ENCODE data around the gene TBCD. TPM values are rescaled to one million over a fixed set of nuclear protein-coding genes. Genes with fewer than 3 reads are reported as not detected.
A peak's percentile ranks its signal among the peaks of the same experiment; 100 is the strongest.

Gene TBCD
- polyA plus RNA-seq, 2 donors = 54.4 to 62.8 TPM

GRCh38 chr17:82729479-82730260 lies 22.2 kb upstream of the TBCD start:
- 87% methylated on average over 48 of the region's 48 CpGs for WGBS, 2 donors
- no peaks in the 10 kb centered on the region for H3K27me3 ChIP-seq (ENCODE audit: control insufficient read depth in 1 of 2, insufficient read depth in 2 of 2, low read length in 2 of 2)
- H3K4me3 ChIP-seq (ENCODE audit: low read depth in 1 of 2, low read length in 2 of 2) = no peak overlapping the region
- H3K9me3 ChIP-seq (ENCODE audit: control insufficient read depth in 2 of 2, insufficient read depth in 1 of 2, low read depth in 1 of 2, low read length in 1 of 2) = peaks cover 0 to 8% of the 10 kb centered on the region in 2 donors
- no peaks in the 10 kb centered on the region for H3K4me1 ChIP-seq (ENCODE audit: control insufficient read depth in 2 of 2, insufficient read depth in 2 of 2, low read length in 1 of 2)
- peaks cover 8 to 20% of the 10 kb centered on the region in 2 donors for H3K36me3 ChIP-seq (ENCODE audit: control insufficient read depth in 2 of 2, insufficient read depth in 2 of 2, low read length in 1 of 2)
- no peak overlapping the region for H3K27ac ChIP-seq (ENCODE audit: low read depth in 2 of 2, low read length in 1 of 2)

DNA sequence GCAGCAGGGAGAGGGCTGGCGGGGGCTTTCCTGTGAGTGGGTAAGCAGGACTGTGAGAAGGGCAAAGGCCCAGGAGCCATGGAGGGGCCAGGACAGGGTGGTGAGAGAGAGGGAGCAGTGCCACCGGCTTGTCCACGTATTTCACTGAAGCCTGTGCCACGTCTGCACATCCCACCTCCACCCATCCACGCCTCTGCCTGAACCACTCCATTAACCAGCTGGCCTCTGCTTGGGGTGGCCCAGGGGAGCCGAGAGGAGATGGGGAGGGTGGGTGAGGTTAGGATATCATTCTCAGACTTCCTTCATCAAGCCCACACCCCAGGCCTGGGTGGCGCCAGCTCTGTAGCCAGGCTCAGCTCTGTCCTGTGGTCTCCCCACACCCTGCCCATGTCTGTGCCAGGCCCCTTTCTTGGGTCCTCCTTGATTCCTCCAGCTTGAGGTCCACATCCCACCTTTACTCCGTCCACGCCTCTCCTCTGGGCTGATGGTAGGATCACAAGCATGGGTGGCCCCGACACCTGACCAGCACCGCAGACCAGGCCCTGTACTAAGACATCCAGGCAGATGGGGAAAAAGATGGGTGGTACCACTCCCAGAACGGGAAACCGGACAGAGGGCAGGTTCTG lies 19.6 kb upstream of the TBCD start:
- 92 to 94% methylated on average over 13 of the region's 13 CpGs for WGBS, 2 donors
- Histone ChIP-seq H3K4me1 (ENCODE audit: control insufficient read depth in 2 of 2, insufficient read depth in 2 of 2, low read length in 1 of 2) (peaks cover 0 to 4% of the 10 kb centered on the region in 2 donors), H3K36me3 (ENCODE audit: control insufficient read depth in 2 of 2, insufficient read depth in 2 of 2, low read length in 1 of 2) (peaks cover 0 to 12% of the 10 kb centered on the region in 2 donors), H3K27me3 (ENCODE audit: control insufficient read depth in 1 of 2, insufficient read depth in 2 of 2, low read length in 2 of 2) (no peaks in the 10 kb centered on the region), H3K27ac (ENCODE audit: low read depth in 2 of 2, low read length in 1 of 2) (no peak overlapping the region), H3K9me3 (ENCODE audit: control insufficient read depth in 2 of 2, insufficient read depth in 1 of 2, low read depth in 1 of 2, low read length in 1 of 2) (peaks cover 0 to 8% of the 10 kb centered on the region in 2 donors), H3K4me3 (ENCODE audit: low read depth in 1 of 2, low read length in 2 of 2) (no peak overlapping the region)

DNA sequence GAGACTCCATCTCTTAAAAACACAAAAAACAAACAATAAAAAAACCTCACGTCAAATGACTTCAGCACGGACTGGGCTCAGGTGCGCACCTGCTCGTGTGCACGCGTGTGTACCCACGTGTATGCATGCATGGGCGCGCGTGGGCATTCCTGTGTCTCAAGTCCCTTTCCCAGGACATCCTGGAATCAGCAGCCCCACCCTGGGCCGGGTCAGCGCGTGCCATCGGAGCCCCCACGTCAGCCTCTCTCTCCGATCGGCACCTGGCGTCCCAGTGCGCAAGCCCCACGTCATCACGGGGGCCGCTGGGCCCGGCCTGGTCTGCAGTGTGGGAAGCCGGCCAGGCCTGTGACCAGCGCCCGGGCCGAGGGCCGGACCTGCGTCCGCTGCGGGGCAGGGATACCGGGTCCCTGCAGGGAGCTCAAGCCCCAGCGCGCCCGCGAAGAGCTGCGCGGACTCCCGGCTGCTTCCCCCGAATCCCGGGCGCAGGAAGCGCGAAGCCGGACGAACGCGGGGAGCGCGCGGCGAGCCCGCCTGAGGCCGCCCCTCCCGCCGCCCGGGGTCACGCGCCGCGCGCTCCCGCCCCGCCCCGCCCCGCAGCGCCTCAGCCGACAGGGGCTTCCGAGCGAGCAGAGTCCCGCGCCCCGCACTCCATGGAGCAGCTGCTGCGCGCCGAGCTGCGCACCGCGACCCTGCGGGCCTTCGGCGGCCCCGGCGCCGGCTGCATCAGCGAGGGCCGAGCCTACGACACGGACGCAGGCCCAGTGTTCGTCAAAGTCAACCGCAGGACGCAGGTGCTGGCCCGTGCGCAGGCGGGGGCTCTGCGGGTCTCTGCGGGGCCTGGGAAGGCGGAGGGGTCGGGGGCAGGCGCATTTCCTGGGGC lies 16.6 kb upstream of the TBCD start, which contains the start of gene FN3K:
TSS of gene FN3K (plus strand) at position 629 of the 880 bp plus-strand sequence. CDS start at position 651, 22 bp downstream.
- peak within 1 kb of the TSS; percentile 66 to 79 for H3K4me3 ChIP-seq (ENCODE audit: low read depth in 1 of 2, low read length in 2 of 2)
- no peaks in the 10 kb centered on the region for H3K27me3 ChIP-seq (ENCODE audit: control insufficient read depth in 1 of 2, insufficient read depth in 2 of 2, low read length in 2 of 2)
- WGBS, 2 donors = 4 to 6% methylated on average over 57 to 101 of the region's 101 CpGs
- no peaks in the 10 kb centered on the region for H3K36me3 ChIP-seq (ENCODE audit: control insufficient read depth in 2 of 2, insufficient read depth in 2 of 2, low read length in 1 of 2)
- peaks cover 0 to 8% of the 10 kb centered on the region in 2 donors for H3K9me3 ChIP-seq (ENCODE audit: control insufficient read depth in 2 of 2, insufficient read depth in 1 of 2, low read depth in 1 of 2, low read length in 1 of 2)
- peaks cover 0 to 4% of the 10 kb centered on the region in 2 donors for H3K4me1 ChIP-seq (ENCODE audit: control insufficient read depth in 2 of 2, insufficient read depth in 2 of 2, low read length in 1 of 2)
- peak within 1 kb of the TSS; percentile 51 to 52 for H3K27ac ChIP-seq (ENCODE audit: low read depth in 2 of 2, low read length in 1 of 2)

DNA sequence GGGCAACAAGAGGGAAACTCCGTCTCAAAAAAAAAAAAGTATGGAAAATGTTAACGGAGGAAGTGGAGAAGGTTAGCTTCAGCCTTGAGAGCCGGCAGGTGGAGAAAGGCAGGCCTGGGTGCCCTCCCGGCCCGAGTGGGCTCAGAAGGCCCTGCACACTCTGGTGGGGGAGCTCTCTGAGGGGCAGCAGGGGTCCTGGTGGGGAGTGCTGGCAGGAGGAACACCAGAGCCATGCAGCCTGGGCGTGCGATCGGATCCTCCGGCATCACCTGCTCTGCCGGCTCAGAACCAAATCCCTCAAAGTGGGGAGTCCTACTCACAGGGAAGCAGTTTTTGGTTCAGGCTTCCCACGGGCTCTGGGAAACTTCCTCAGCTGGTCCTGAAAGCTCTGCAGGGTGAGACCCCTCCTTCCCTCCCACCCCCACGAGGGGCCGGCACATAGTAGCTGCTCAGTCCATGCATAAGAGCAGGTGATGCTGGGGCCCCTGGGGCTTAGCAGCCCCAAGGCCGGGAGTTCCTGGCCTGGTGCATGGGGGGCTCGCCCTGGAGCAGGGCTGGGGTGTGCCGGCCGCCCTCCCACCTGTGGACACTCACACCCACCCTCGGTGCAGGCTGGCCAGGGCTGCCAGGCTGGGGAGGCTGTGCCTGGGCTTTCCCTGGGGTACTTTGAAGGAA lies 15.2 kb upstream of the TBCD start:
- Histone ChIP-seq H3K36me3 (ENCODE audit: control insufficient read depth in 2 of 2, insufficient read depth in 2 of 2, low read length in 1 of 2) (peaks cover 0 to 7% of the 10 kb centered on the region in 2 donors), H3K9me3 (ENCODE audit: control insufficient read depth in 2 of 2, insufficient read depth in 1 of 2, low read depth in 1 of 2, low read length in 1 of 2) (peaks cover 0 to 15% of the 10 kb centered on the region in 2 donors), H3K27ac (ENCODE audit: low read depth in 2 of 2, low read length in 1 of 2) (no peak overlapping the region), H3K4me1 (ENCODE audit: control insufficient read depth in 2 of 2, insufficient read depth in 2 of 2, low read length in 1 of 2) (peaks cover 0 to 4% of the 10 kb centered on the region in 2 donors), H3K4me3 (ENCODE audit: low read depth in 1 of 2, low read length in 2 of 2) (no peak overlapping the region), H3K27me3 (ENCODE audit: control insufficient read depth in 1 of 2, insufficient read depth in 2 of 2, low read length in 2 of 2) (no peaks in the 10 kb centered on the region)
- WGBS, 2 donors = 88 to 90% methylated on average over 17 to 18 of the region's 18 CpGs

GRCh38 chr17:82737967-82738877 lies 13.6 kb upstream of the TBCD start:
- no peak overlapping the region for H3K4me3 ChIP-seq (ENCODE audit: low read depth in 1 of 2, low read length in 2 of 2)
- H3K4me1 ChIP-seq (ENCODE audit: control insufficient read depth in 2 of 2, insufficient read depth in 2 of 2, low read length in 1 of 2) = peaks cover 0 to 4% of the 10 kb centered on the region in 2 donors
- WGBS, 2 donors = 75 to 82% methylated on average over 26 of the region's 26 CpGs
- H3K27me3 ChIP-seq (ENCODE audit: control insufficient read depth in 1 of 2, insufficient read depth in 2 of 2, low read length in 2 of 2) = no peaks in the 10 kb centered on the region
- H3K9me3 ChIP-seq (ENCODE audit: control insufficient read depth in 2 of 2, insufficient read depth in 1 of 2, low read depth in 1 of 2, low read length in 1 of 2) = peaks cover 0 to 9% of the 10 kb centered on the region in 2 donors
- H3K27ac ChIP-seq (ENCODE audit: low read depth in 2 of 2, low read length in 1 of 2) = no peak overlapping the region
- H3K36me3 ChIP-seq (ENCODE audit: control insufficient read depth in 2 of 2, insufficient read depth in 2 of 2, low read length in 1 of 2) = peaks cover 0 to 8% of the 10 kb centered on the region in 2 donors

DNA sequence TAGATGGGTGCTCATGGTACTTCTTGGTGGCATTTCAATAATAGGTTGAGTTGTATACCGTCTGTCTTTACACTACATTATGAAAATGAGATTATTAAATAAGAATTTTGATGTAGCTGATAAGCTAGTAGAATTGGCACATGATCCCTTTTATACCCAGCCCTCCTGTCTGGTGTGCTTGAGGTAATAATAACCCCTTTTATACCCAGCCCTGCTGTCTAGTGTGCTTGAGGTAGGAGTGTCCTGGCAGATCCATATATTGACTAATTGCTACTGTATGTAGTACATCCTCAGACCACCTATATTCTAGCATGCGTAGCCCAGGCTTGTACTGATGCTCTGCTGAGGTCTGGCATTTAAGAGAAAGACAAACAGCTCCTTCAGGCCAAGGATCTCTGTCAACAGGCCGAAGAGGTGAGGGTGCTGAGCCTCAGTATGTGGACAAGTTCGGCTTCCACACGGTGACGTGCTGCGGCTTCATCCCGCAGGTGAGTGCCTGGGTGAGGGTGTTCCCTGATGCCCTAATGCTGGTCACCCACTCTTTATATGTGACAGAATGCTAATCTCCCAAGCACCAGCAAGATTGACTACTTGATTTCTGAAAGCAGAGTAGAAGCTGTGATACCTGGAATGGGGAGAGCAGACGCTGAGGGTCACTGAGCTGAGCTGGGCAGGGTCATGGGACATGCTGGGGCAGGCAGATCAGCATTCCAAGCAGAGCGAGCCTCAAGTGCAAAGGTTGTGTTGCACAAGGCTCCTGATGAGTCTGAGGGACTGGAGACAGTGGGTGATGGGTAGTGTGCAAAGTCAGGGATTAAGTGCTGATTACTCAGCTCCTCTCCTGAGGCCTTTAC lies 10.7 kb upstream of the TBCD start:
- Histone ChIP-seq H3K9me3 (ENCODE audit: control insufficient read depth in 2 of 2, insufficient read depth in 1 of 2, low read depth in 1 of 2, low read length in 1 of 2) (peaks cover 0 to 6% of the 10 kb centered on the region in 2 donors), H3K27ac (ENCODE audit: low read depth in 2 of 2, low read length in 1 of 2) (no peak overlapping the region), H3K27me3 (ENCODE audit: control insufficient read depth in 1 of 2, insufficient read depth in 2 of 2, low read length in 2 of 2) (no peaks in the 10 kb centered on the region), H3K4me3 (ENCODE audit: low read depth in 1 of 2, low read length in 2 of 2) (no peak overlapping the region), H3K36me3 (ENCODE audit: control insufficient read depth in 2 of 2, insufficient read depth in 2 of 2, low read length in 1 of 2) (peaks cover 0 to 12% of the 10 kb centered on the region in 2 donors), H3K4me1 (ENCODE audit: control insufficient read depth in 2 of 2, insufficient read depth in 2 of 2, low read length in 1 of 2) (no peaks in the 10 kb centered on the region)
- WGBS, 2 donors = 90 to 96% methylated on average over 10 of the region's 10 CpGs

DNA sequence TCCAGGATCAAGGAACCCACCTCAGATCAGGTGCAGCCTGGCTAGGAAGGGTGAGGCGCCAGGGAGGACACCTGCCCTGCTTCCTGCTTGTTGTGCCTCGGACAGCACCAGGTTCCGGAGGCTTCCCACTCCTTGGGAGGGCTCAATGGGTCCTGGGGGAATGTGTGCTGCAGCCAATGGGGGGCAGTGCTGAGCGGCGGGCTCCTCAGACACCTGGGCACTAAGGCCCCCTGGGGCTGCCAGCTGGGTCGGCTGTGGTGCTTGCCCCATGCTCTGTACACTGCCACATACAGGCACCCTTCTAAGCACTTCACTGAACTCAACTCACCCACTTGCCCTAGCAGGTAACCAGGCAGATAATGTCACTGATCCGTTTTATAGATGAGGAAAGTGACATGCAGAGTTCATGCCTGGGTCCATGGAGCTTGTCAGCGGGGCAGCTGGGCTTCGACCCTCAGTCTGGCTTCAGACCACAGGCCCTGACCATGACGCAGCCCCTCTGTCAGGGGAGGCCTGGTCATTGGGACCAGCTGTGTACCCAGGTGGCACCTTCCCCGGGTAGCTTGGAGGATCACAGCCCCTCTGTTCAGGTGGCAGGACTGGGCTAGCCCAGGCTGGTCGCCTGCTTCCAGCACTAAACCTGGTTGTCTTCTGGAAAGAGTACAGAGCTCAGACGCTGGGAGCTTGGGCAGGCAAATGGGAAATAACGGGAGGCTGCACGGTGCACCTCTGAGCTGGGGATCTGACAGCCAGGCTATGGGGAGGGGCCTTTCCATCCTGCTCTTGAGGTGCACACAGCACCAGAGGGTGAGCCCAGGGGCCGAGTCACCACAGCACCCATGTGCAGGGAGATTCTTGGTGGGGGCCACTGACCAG lies 8.3 kb upstream of the TBCD start:
- no peak overlapping the region for H3K4me3 ChIP-seq (ENCODE audit: low read depth in 1 of 2, low read length in 2 of 2)
- 86 to 91% methylated on average over 16 of the region's 16 CpGs for WGBS, 2 donors
- H3K9me3 ChIP-seq (ENCODE audit: control insufficient read depth in 2 of 2, insufficient read depth in 1 of 2, low read depth in 1 of 2, low read length in 1 of 2) = peaks cover 0 to 6% of the 10 kb centered on the region in 2 donors
- no peaks in the 10 kb centered on the region for H3K4me1 ChIP-seq (ENCODE audit: control insufficient read depth in 2 of 2, insufficient read depth in 2 of 2, low read length in 1 of 2)
- no peak overlapping the region for H3K27ac ChIP-seq (ENCODE audit: low read depth in 2 of 2, low read length in 1 of 2)
- peaks cover 0 to 12% of the 10 kb centered on the region in 2 donors for H3K36me3 ChIP-seq (ENCODE audit: control insufficient read depth in 2 of 2, insufficient read depth in 2 of 2, low read length in 1 of 2)
- no peaks in the 10 kb centered on the region for H3K27me3 ChIP-seq (ENCODE audit: control insufficient read depth in 1 of 2, insufficient read depth in 2 of 2, low read length in 2 of 2)

All from esophagus (tissue), 2 donors.